ENCODE measurements around the gene TIRAP. TPM values are rescaled to one million over a fixed set of nuclear protein-coding genes. Genes with fewer than 3 reads are reported as not detected.

The TIRAP gene
- total and polyA plus RNA-seq, 2 experiments from 2014 or later = 4.9 to 6.7 TPM

DNA sequence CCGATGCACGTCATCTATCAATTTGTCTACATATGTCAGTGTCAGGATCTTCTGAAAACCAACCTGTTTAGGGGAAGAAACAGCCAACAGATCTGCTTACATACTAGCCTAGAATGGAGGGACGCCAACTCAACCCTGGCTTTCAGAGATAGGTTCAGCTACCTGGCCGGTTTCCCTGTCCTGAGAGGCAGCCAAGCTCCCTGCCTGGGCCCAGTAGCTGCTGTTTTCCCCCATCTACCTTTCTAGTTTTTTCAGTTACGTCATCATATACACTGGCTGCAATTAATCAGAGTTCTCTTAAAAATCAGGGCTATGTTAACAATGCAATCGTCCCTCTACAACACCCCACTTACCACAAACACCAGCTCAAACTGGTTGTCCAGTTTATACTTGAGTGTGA lies 15.2 kb upstream of the TIRAP start:
- TF ChIP-seq, protein P1, sequence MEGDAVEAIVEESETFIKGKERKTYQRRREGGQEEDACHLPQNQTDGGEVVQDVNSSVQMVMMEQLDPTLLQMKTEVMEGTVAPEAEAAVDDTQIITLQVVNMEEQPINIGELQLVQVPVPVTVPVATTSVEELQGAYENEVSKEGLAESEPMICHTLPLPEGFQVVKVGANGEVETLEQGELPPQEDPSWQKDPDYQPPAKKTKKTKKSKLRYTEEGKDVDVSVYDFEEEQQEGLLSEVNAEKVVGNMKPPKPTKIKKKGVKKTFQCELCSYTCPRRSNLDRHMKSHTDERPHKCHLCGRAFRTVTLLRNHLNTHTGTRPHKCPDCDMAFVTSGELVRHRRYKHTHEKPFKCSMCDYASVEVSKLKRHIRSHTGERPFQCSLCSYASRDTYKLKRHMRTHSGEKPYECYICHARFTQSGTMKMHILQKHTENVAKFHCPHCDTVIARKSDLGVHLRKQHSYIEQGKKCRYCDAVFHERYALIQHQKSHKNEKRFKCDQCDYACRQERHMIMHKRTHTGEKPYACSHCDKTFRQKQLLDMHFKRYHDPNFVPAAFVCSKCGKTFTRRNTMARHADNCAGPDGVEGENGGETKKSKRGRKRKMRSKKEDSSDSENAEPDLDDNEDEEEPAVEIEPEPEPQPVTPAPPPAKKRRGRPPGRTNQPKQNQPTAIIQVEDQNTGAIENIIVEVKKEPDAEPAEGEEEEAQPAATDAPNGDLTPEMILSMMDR (IDR thresholded peaks at IDR 0.05; ENCODE audit: low read depth, low read length) = no peak
- H3K4me3 ChIP-seq = peak overlapping the region; percentile 79
- H3K27ac ChIP-seq = peak overlapping the region; percentile 93
- no peaks in the 10 kb centered on the region for H3K9me3 ChIP-seq (ENCODE audit: low read depth)
- no peak for DNase-seq (ENCODE audit: low read depth in 1 of 2, low spot score in 1 of 2)
- H3K27me3 ChIP-seq = no peaks in the 10 kb centered on the region
- peaks cover 4% of the 10 kb centered on the region for H3K4me1 ChIP-seq (ENCODE audit: low read depth)
- H3K36me3 ChIP-seq = peaks cover 44% of the 10 kb centered on the region

DNA sequence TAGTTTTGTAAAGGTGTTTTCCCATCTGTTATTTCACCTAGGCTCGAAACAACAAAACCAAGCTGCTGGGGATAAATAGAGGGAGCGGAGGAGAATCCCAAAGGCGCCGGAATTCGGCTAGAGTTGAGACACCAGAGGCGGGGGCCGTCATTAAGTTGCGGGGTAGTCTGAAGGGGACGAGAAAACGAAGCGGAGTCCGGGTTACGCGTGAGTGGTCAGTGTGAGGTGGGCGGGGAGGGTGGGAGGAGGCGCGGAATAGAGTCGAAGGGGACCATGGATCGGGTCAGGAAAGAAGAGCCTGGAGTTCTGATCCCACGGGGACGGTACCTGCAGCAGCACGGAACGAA lies 14.6 kb upstream of the TIRAP start:
- Histone ChIP-seq H3K4me3 (peak overlapping the region; percentile 79), H3K9me3 (ENCODE audit: low read depth) (no peaks in the 10 kb centered on the region), H3K27me3 (no peaks in the 10 kb centered on the region), H3K36me3 (peaks cover 39% of the 10 kb centered on the region), H3K27ac (peak overlapping the region; percentile 93), H3K4me1 (ENCODE audit: low read depth) (peaks cover 4% of the 10 kb centered on the region)
- no peak for DNase-seq (ENCODE audit: low read depth in 1 of 2, low spot score in 1 of 2)
- TF ChIP-seq, protein P1 (IDR thresholded peaks at IDR 0.05; ENCODE audit: low read depth, low read length) = no peak

DNA sequence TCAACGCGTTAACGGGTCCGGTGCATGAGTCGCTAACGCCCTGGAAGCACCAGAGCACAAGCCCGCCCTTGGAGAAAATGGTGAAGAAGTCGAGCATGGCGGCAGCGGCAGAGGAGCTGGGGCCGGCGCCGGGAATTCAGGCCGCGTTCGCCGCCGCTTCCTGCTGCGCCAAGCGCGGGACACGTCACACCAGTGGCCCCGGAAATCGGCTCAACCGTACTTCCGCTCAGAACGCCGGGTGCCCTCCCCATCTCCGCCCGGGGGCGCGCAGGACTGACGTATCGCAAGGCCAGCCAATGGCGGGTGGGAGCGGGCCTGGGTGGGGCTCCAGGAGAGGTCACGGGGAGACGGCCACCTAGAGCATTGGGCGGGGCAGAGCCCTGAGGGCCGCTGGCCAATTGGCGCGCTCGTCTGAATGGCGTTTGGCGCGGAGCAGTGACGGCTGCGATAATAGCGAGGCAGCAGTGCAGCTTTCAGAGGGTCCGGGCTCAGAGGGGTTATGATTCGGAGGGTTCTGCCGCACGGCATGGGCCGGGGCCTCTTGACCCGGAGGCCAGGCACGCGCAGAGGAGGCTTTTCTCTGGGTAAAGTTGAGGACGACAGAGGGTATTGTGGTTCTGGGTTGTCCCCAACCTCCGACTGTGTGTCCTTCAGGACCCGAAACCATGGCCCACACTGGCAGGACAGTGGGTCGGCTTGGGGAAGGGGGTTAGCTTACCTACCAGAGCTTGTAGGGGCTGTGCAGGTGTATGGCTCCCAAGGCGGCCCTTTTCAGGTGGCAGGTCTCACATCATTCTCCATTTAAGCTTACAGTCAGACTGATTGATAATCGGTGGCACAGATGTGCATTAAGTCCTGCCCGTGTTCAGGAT lies 13.9 kb upstream of the TIRAP start, which contains the start of the genes FOXRED1 and SRPRA:
Gene FOXRED1 (plus strand): TSS at position 447 of the 872 bp plus-strand sequence. CDS start 53 bp downstream, at position 500.
Gene SRPRA (minus strand): TSS at position 188 of the 872 bp plus-strand sequence. CDS start 91 bp downstream, at position 97.
- H3K36me3 ChIP-seq = peaks cover 39% of the 10 kb centered on the region
- H3K4me3 ChIP-seq = peak within 1 kb of the TSS; percentile 79
- peaks cover 4% of the 10 kb centered on the region for H3K4me1 ChIP-seq (ENCODE audit: low read depth)
- H3K27ac ChIP-seq = peak within 1 kb of the TSS; percentile 93
- H3K9me3 ChIP-seq (ENCODE audit: low read depth) = no peaks in the 10 kb centered on the region
- TF ChIP-seq, protein P1 (IDR thresholded peaks at IDR 0.05; ENCODE audit: low read depth, low read length) = no peak
- H3K27me3 ChIP-seq = no peaks in the 10 kb centered on the region
- DNase-seq (ENCODE audit: low read depth in 1 of 2, low spot score in 1 of 2) = peak; percentile 99 to 100

DNA sequence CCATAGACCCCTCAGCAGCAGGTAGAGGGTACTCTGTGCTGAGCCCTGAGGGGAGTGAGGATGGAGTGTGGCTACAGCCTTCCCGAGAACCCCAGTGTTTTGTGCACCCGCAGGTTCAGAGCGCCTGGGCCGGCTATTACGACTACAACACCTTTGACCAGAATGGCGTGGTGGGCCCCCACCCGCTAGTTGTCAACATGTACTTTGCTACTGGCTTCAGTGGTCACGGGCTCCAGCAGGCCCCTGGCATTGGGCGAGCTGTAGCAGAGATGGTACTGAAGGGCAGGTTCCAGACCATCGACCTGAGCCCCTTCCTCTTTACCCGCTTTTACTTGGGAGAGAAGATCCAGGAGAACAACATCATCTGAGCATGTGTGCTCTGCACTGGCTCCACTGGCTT lies 5.6 kb upstream of the TIRAP start:
- no peaks in the 10 kb centered on the region for H3K27me3 ChIP-seq
- H3K36me3 ChIP-seq = peaks cover 15% of the 10 kb centered on the region
- DNase-seq (ENCODE audit: low read depth in 1 of 2, low spot score in 1 of 2) = no peak
- TF ChIP-seq, protein P1 (IDR thresholded peaks at IDR 0.05; ENCODE audit: low read depth, low read length) = no peak
- no peak overlapping the region for H3K27ac ChIP-seq
- H3K4me1 ChIP-seq (ENCODE audit: low read depth) = peaks cover 16% of the 10 kb centered on the region
- no peak overlapping the region for H3K4me3 ChIP-seq
- no peaks in the 10 kb centered on the region for H3K9me3 ChIP-seq (ENCODE audit: low read depth)

DNA sequence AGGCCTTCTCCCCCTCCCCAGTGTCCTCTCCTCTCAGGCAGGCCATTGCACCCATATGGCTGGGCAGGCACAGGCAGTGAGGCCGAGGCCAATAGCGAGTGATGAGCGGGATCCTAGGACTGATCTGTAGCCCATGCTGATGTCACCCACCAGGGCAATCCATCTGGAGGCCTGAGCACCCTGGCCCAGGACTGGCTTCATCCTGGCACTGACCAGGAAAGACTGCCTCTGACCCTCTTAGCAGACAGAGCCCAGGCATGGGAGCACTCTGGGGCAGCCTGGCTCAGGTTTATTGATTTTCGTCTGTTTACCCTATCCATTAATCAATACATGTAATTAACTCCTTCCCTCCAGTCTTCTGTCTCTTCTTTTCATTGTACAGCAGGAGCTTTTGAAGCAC lies 5.1 kb upstream of the TIRAP start:
- Histone ChIP-seq H3K9me3 (ENCODE audit: low read depth) (no peaks in the 10 kb centered on the region), H3K27ac (no peak overlapping the region), H3K4me1 (ENCODE audit: low read depth) (peaks cover 19% of the 10 kb centered on the region), H3K4me3 (no peak overlapping the region), H3K36me3 (peaks cover 15% of the 10 kb centered on the region), H3K27me3 (no peaks in the 10 kb centered on the region)
- TF ChIP-seq, protein P1 (IDR thresholded peaks at IDR 0.05; ENCODE audit: low read depth, low read length) = no peak
- DNase-seq (ENCODE audit: low read depth in 1 of 2, low spot score in 1 of 2) = no peak

Measured in cardiac muscle cell (in vitro differentiated cells and primary cell).